Measurements from ENCODE around the gene RBM45.

Gene RBM45

DNA sequence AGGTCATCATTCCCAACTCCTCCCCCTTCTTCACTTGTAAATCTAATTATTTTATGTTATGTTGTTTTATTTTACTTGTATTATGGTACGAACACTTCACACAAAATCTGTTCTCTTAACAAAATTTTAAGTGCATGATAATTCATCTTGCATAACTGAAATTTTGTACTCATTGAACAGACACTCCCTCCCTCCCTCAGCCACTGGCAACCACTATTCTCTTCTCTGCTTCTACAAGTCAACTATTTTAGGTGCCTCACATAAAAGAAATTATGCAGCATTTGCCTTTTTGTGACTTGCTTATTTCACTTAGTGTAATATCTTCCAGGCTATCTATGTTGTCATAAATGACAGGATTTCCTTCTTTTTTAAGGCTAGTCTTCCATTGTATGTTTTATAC lies 51.7 kb downstream of the RBM45 start:
- Histone ChIP-seq H3K36me3 (ENCODE audit: low read depth) (no peaks in the 10 kb centered on the region), H3K27me3 (ENCODE audit: insufficient read depth, poor library complexity, severe bottlenecking) (no peaks in the 10 kb centered on the region), H3K27ac (ENCODE audit: poor library complexity, severe bottlenecking) (no peak overlapping the region), H3K9me3 (ENCODE audit: severe bottlenecking) (no peaks in the 10 kb centered on the region), H3K4me1 (ENCODE audit: insufficient read depth, poor library complexity, severe bottlenecking) (no peaks in the 10 kb centered on the region), H3K4me3 (ENCODE audit: severe bottlenecking) (no peak overlapping the region)
- TF ChIP-seq, protein P1, sequence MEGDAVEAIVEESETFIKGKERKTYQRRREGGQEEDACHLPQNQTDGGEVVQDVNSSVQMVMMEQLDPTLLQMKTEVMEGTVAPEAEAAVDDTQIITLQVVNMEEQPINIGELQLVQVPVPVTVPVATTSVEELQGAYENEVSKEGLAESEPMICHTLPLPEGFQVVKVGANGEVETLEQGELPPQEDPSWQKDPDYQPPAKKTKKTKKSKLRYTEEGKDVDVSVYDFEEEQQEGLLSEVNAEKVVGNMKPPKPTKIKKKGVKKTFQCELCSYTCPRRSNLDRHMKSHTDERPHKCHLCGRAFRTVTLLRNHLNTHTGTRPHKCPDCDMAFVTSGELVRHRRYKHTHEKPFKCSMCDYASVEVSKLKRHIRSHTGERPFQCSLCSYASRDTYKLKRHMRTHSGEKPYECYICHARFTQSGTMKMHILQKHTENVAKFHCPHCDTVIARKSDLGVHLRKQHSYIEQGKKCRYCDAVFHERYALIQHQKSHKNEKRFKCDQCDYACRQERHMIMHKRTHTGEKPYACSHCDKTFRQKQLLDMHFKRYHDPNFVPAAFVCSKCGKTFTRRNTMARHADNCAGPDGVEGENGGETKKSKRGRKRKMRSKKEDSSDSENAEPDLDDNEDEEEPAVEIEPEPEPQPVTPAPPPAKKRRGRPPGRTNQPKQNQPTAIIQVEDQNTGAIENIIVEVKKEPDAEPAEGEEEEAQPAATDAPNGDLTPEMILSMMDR (IDR thresholded peaks at IDR 0.05; ENCODE audit: poor library complexity, severe bottlenecking), result no peak
- ATAC-seq (ENCODE audit: low read depth) (no peak), DNase-seq (ENCODE audit: low spot score) (no peak)

DNA sequence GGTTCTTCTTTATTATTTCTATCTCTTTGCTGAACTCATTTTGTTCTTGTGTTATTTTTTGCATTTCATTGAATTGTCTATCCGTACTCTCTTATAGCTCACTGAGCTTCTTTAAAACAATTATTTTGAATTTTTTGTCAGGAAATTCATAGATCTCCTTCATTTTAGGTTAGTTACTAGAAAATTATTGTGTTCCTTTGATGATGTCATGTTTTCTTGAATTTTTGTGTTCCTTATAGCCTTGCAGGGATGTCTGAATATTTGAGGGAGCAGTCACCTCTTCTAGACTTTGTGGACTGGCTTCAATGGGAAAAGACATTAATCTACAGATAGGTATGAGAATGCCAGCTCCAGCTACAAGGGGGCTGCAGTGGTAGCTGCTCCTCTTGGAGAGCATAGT lies 61.4 kb downstream of the RBM45 start:
- ATAC-seq (ENCODE audit: low read depth) (no peak), DNase-seq (ENCODE audit: low spot score) (no peak)
- Histone ChIP-seq H3K27me3 (ENCODE audit: insufficient read depth, poor library complexity, severe bottlenecking) (no peaks in the 10 kb centered on the region), H3K9me3 (ENCODE audit: severe bottlenecking) (no peaks in the 10 kb centered on the region), H3K27ac (ENCODE audit: poor library complexity, severe bottlenecking) (no peak overlapping the region), H3K4me1 (ENCODE audit: insufficient read depth, poor library complexity, severe bottlenecking) (no peaks in the 10 kb centered on the region), H3K4me3 (ENCODE audit: severe bottlenecking) (no peak overlapping the region), H3K36me3 (ENCODE audit: low read depth) (no peaks in the 10 kb centered on the region)
- TF ChIP-seq, protein P1 (IDR thresholded peaks at IDR 0.05; ENCODE audit: poor library complexity, severe bottlenecking), result no peak

- Histone ChIP-seq H3K27ac (ENCODE audit: poor library complexity, severe bottlenecking) (no peak overlapping the region), H3K36me3 (ENCODE audit: low read depth) (no peaks in the 10 kb centered on the region), H3K4me3 (ENCODE audit: severe bottlenecking) (no peak overlapping the region), H3K9me3 (ENCODE audit: severe bottlenecking) (no peaks in the 10 kb centered on the region), H3K27me3 (ENCODE audit: insufficient read depth, poor library complexity, severe bottlenecking) (no peaks in the 10 kb centered on the region), H3K4me1 (ENCODE audit: insufficient read depth, poor library complexity, severe bottlenecking) (no peaks in the 10 kb centered on the region)
- no peak for DNase-seq (ENCODE audit: low spot score)
- ATAC-seq (ENCODE audit: low read depth), result peak; percentile 51; the same call in 1 of the 3 replicates
- TF ChIP-seq, protein P1 (IDR thresholded peaks at IDR 0.05; ENCODE audit: poor library complexity, severe bottlenecking), result no peak
Measured at GRCh38 chr2:178177066-178177679, 64.9 kb downstream of the RBM45 start.

Data from RWPE2 (cell line).